OCI-LY7 (cell line): ENCODE results near the gene GRXCR2. TPM values are rescaled to one million over a fixed set of nuclear protein-coding genes. Genes with fewer than 3 reads are reported as not detected.
A peak's percentile ranks its signal among the peaks of the same experiment; 100 is the strongest.

ENCODE experiments used
- BruUV-seq: library from RNA; stranded (reverse); fragments of 400-500 nt; replicated peaks from 2 replicates; lab custom pipeline; 2021; lab: Mats Ljungman, UMichigan
- CTCF ChIA-PET: fragments of 300-600 bp; sonication (Branson Sonifier 250); formaldehyde crosslinking; loops from one replicate; lab custom pipeline; 2022; ENCODE audit warnings: antibody characterized with exemption; ENCODE audit not compliant: unreplicated experiment; lab: Charles Lee
- POLR2A ChIA-PET: fragments of 300-600 bp; sonication (Branson Sonifier 250); formaldehyde crosslinking; loops from one replicate; lab custom pipeline; 2022; ENCODE audit warnings: antibody characterized with exemption; lab: Charles Lee
- DNase-seq: peaks from one replicate; pipeline ENCODE4 v3.0.0-alpha.2; 2015; ENCODE audit warnings: low spot score
- H2AFZ ChIP-seq: fragments of 200-600 bp; sonication (generic), shearing (Covaris generic); 2 replicates; pipeline ENCODE4 v1.6.1; 2014; ENCODE audit warnings: mild to moderate bottlenecking, antibody characterized with exemption, low read length, moderate library complexity
- H3K27ac ChIP-seq: fragments of 200-600 bp; sonication (generic); 2 replicates; pipeline ENCODE4 v1.5.1; 2014; ENCODE audit warnings: mixed run types, low read depth, mild to moderate bottlenecking, moderate library complexity, low read length, inconsistent platforms; ENCODE audit not compliant: poor library complexity, severe bottlenecking
- H3K36me3 ChIP-seq: fragments of 200-600 bp; sonication (generic); 2 replicates; pipeline ENCODE4 v1.6.1; 2014; ENCODE audit warnings: mild to moderate bottlenecking, antibody characterized with exemption, low read length, moderate library complexity, mixed read lengths; ENCODE audit not compliant: insufficient read depth
- H3K4me1 ChIP-seq: fragments of 200-600 bp; sonication (generic); 2 replicates; pipeline ENCODE4 v1.5.1; 2014; ENCODE audit warnings: mild to moderate bottlenecking, low read length; ENCODE audit not compliant: insufficient read depth, poor library complexity, severe bottlenecking
- H3K4me2 ChIP-seq: fragments of 200-600 bp; sonication (generic); 2 replicates; pipeline ENCODE4 v1.6.1; 2014; ENCODE audit warnings: mild to moderate bottlenecking, low read length
- H3K4me3 ChIP-seq: fragments of 200-600 bp; sonication (generic); 2 replicates; pipeline ENCODE4 v1.5.1; 2014; ENCODE audit warnings: mild to moderate bottlenecking, low read depth, low read length; ENCODE audit not compliant: poor library complexity, severe bottlenecking
- H3K79me2 ChIP-seq: fragments of 200-600 bp; sonication (generic); 2 replicates; pipeline ENCODE4 v1.6.1; 2016; ENCODE audit warnings: low read depth, mild to moderate bottlenecking, low read length, moderate library complexity, mixed read lengths; ENCODE audit not compliant: insufficient read depth
- H3K9me2 ChIP-seq: fragments of 200-600 bp; sonication (generic); 2 replicates; pipeline ENCODE4 v1.6.1; 2016; ENCODE audit warnings: mild to moderate bottlenecking, low read length, mixed read lengths; ENCODE audit not compliant: insufficient read depth
- H3K9me3 ChIP-seq: fragments of 200-600 bp; sonication (generic); 2 replicates; pipeline ENCODE4 v1.6.1; 2014; ENCODE audit warnings: mild to moderate bottlenecking, mixed run types, low read length, mixed read lengths
- H4K20me1 ChIP-seq: fragments of 200-600 bp; sonication (generic); 2 replicates; pipeline ENCODE4 v1.6.1; 2014; ENCODE audit warnings: mild to moderate bottlenecking, antibody characterized with exemption, low read length, moderate library complexity, mixed read lengths; ENCODE audit not compliant: insufficient read depth
- EZH2phosphoT487 ChIP-seq: fragments of 200-600 bp; sonication (generic); IDR thresholded peaks from 2 replicates; pipeline ENCODE4 v1.6.1; 2018; ENCODE audit warnings: low read depth, borderline replicate concordance, mild to moderate bottlenecking, mixed run types, antibody characterized with exemption, low read length, moderate library complexity, mixed read lengths
- intact Hi-C: fragments of 100-400 bp; cut with micrococcal nuclease; formaldehyde crosslinking; loops from one replicate; pipeline ENCODE4 v1.10.0; 2022; ENCODE audit not compliant: unreplicated experiment
- total RNA-seq, 2 experiments: library from RNA; depleted of rRNA in 1 of 2; stranded (reverse); fragments of >200 nt in 1 of 2; shearing (Covaris generic) in 1 of 2; gene quantifications; 2 replicates each; pipeline ENCODE4 v1.2.3, GENCODE V29; 2014 to 2022
- TF ChIP-seq, protein P1 (sequence below): fragments of 200-600 bp; sonication (generic); conservative IDR thresholded peaks from 2 replicates; pipeline ENCODE4 v1.5.1; 2014; ENCODE audit warnings: mild to moderate bottlenecking, antibody characterized with exemption, low read length, moderate library complexity, mixed read lengths

GRXCR2 gene
- total RNA-seq, 2 experiments from 2014 or later = not detected

DNA sequence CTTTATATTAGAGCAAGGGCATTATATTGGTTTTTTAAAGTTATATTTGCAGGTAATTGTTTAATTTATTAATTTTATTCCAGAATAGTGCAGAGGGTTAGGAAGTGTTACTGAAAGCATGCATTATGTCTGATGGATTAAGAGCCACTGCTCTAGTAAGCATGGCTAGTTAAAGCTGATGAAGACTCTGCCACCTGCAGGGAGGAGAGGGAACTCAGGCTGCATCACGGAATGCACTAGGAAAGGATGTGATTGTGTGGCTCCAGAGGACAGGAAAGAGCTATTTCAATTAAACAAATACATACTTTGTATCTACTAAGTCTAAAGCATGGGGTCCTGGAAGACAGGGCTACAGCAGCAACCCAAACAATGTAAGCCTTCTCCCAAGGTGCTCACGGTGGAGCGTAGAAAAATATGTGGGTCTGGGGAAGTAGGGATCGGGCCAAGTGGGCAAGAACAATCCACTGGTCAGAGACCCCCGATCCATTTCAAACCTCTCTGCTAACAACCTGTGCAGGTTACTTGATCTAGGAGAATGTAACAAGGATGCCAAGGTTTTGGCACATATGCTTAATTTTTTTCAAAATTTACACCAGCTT, 15.3 kb upstream of the GRXCR2 start:
- H3K4me1 ChIP-seq = no peaks in the 10 kb centered on the region
- H3K79me2 ChIP-seq = no peaks in the 10 kb centered on the region
- H2AFZ ChIP-seq = no peak overlapping the region
- no peaks in the 10 kb centered on the region for H3K36me3 ChIP-seq
- H3K27ac ChIP-seq = no peak overlapping the region
- POLR2A ChIA-PET = interaction anchor here (1.0 kb wide), 1 partner anchor 16 kb away, joined by 5 read pairs; no protein-coding TSS in a partner anchor
- TF ChIP-seq, protein P1, sequence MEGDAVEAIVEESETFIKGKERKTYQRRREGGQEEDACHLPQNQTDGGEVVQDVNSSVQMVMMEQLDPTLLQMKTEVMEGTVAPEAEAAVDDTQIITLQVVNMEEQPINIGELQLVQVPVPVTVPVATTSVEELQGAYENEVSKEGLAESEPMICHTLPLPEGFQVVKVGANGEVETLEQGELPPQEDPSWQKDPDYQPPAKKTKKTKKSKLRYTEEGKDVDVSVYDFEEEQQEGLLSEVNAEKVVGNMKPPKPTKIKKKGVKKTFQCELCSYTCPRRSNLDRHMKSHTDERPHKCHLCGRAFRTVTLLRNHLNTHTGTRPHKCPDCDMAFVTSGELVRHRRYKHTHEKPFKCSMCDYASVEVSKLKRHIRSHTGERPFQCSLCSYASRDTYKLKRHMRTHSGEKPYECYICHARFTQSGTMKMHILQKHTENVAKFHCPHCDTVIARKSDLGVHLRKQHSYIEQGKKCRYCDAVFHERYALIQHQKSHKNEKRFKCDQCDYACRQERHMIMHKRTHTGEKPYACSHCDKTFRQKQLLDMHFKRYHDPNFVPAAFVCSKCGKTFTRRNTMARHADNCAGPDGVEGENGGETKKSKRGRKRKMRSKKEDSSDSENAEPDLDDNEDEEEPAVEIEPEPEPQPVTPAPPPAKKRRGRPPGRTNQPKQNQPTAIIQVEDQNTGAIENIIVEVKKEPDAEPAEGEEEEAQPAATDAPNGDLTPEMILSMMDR = peak; percentile 74
- no peak for TF ChIP-seq EZH2phosphoT487
- CTCF ChIA-PET = no interaction called here
- DNase-seq = peak; percentile 13
- H3K9me3 ChIP-seq = no peaks in the 10 kb centered on the region
- H3K9me2 ChIP-seq = no peaks in the 10 kb centered on the region
- no peaks in the 10 kb centered on the region for H4K20me1 ChIP-seq
- intact Hi-C loops = no loop called here
- BruUV-seq = no TSS peak
- no peak overlapping the region for H3K4me3 ChIP-seq
- H3K4me2 ChIP-seq = no peak overlapping the region

DNA sequence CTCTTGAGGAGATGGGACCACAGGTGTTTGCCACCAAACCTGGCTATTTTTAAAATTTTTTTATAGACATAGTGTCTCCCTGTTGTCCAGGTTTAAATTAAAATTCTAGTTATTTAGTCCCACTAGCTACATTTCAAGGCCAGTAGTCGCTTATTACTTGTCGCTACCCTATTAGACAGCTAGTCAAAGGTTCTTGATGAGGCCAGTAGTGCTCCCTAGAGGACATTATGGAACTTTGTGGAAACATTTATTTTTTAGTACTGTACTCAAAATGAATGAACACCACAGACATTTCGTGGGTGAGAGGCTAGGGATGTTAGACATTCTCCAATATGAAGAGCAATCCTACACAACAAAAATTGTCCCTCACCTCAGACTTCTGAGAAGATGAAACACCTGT, 14.4 kb upstream of the GRXCR2 start:
- no peak overlapping the region for H2AFZ ChIP-seq
- no peak for TF ChIP-seq EZH2phosphoT487
- TF ChIP-seq, protein P1 = no peak
- H4K20me1 ChIP-seq = no peaks in the 10 kb centered on the region
- no peaks in the 10 kb centered on the region for H3K9me3 ChIP-seq
- no peaks in the 10 kb centered on the region for H3K36me3 ChIP-seq
- no peaks in the 10 kb centered on the region for H3K4me1 ChIP-seq
- intact Hi-C loops = no loop called here
- H3K27ac ChIP-seq = no peak overlapping the region
- POLR2A ChIA-PET = interaction anchor here (0.7 kb wide), 1 partner anchor 11 kb away, joined by 3 read pairs; no protein-coding TSS in a partner anchor
- no peak overlapping the region for H3K4me3 ChIP-seq
- no TSS peak for BruUV-seq
- DNase-seq = no peak
- no peaks in the 10 kb centered on the region for H3K9me2 ChIP-seq
- H3K79me2 ChIP-seq = no peaks in the 10 kb centered on the region
- no peak overlapping the region for H3K4me2 ChIP-seq
- CTCF ChIA-PET = no interaction called here

DNA sequence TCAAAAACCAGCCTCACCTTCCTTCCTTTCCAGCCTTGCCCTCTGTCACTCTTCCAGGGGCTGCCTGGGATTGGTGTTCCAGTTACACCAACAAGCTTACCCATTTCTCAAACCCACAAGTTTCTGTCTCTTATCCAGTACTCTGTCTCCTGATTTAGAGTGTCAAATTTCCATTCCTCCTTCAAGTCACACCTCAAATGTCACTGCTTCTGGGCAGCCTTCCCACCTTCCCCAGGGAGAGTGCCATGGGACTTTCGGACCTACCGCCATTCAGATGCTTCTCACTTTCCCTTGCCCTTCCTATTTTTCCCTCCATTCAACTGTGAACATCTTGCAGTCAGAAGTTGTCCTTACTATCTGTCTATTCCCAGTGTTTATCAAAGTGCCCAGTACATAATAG, 2.0 kb upstream of the GRXCR2 start:
- intact Hi-C loops = no loop called here
- Histone ChIP-seq H3K9me2 (no peaks in the 10 kb centered on the region), H3K79me2 (no peaks in the 10 kb centered on the region), H3K4me3 (no peak overlapping the region), H4K20me1 (no peaks in the 10 kb centered on the region), H2AFZ (no peak overlapping the region), H3K4me1 (no peaks in the 10 kb centered on the region), H3K9me3 (no peaks in the 10 kb centered on the region), H3K27ac (no peak overlapping the region), H3K4me2 (no peak overlapping the region), H3K36me3 (no peaks in the 10 kb centered on the region)
- POLR2A ChIA-PET = interaction anchor here (0.7 kb wide), 1 partner anchor 253 kb away, joined by 3 read pairs; no protein-coding TSS in a partner anchor
- CTCF ChIA-PET = no interaction called here
- no peak for DNase-seq
- TF ChIP-seq, protein P1 = no peak
- no peak for TF ChIP-seq EZH2phosphoT487
- no TSS peak for BruUV-seq
